GM12878 (cell line): ENCODE data around the gene LDLRAD3. TPM values are rescaled to one million over a fixed set of nuclear protein-coding genes. Genes with fewer than 3 reads are reported as not detected.

ENCODE experiments used
- ATAC-seq: fragments of 200-7000 bp; cut with Tn5 transposase; 3 replicates; pipeline ENCODE4 v1.9.1; 2020; ENCODE audit warnings: mild to moderate bottlenecking, moderate library complexity
- BruUV-seq: library from RNA; stranded (reverse); fragments of 400-500 nt; replicated peaks from 2 replicates; lab custom pipeline; 2021; lab: Mats Ljungman, UMichigan
- CTCF ChIA-PET: fragments of 300-600 bp; sonication (Branson Sonifier 250); formaldehyde crosslinking; extraction: SDS; loops from one replicate; lab custom pipeline; 2021; ENCODE audit warnings: inconsistent platforms; lab: Yijun Ruan, JAX
- POLR2A ChIA-PET: fragments of 350-600 bp; formaldehyde crosslinking; extraction: SDS; loops from one replicate; lab custom pipeline; 2021; ENCODE audit warnings: inconsistent platforms; lab: Charles Lee
- RAD21 ChIA-PET: fragments of 300-600 bp; sonication (Branson Sonifier 250); formaldehyde crosslinking; loops from one replicate; lab custom pipeline; 2023; ENCODE audit warnings: antibody characterized with exemption; ENCODE audit not compliant: unreplicated experiment; lab: Charles Lee
- SMC1A ChIA-PET: fragments of 300-600 bp; sonication (Branson Sonifier 250); formaldehyde crosslinking; loops from one replicate; lab custom pipeline; 2023; ENCODE audit not compliant: unreplicated experiment, uncharacterized antibody; lab: Charles Lee
- DNase-seq: peaks from one replicate; pipeline ENCODE4 v3.0.0-alpha.2; 2011; ENCODE audit warnings: low read depth, low spot score
- FAIRE-seq: peaks from 3 replicates; lab custom pipeline; 2011; peaks lifted over from hg19 to GRCh38; lab: Jason Lieb, UNC
- H2AFZ ChIP-seq: 2 replicates; pipeline ENCODE4 v1.6.0; 2011; ENCODE audit warnings: low read depth, low read length, control low read depth; ENCODE audit not compliant: control insufficient read depth
- H3K27ac ChIP-seq: 2 replicates; pipeline ENCODE4 v1.5.1; 2011; ENCODE audit warnings: control low read depth; ENCODE audit not compliant: control insufficient read depth, insufficient read depth
- H3K27me3 ChIP-seq, 2 experiments: replicated peaks in 1 of 2; 2 replicates each; pipeline versions ENCODE4 v1.6.0 to v1.6.1; 2011; ENCODE audit warnings: low read length in 1 of 2; ENCODE audit not compliant: control insufficient read depth in 2 of 2, insufficient read depth in 2 of 2
- H3K36me3 ChIP-seq, 2 experiments: 2 replicates each; pipeline ENCODE4 v1.5.1; 2011; ENCODE audit warnings: low read length in 1 of 2; ENCODE audit not compliant: control insufficient read depth in 2 of 2, insufficient read depth in 2 of 2
- H3K4me1 ChIP-seq: 2 replicates; pipeline ENCODE4 v1.6.1; 2011; ENCODE audit warnings: mild to moderate bottlenecking, low read length, moderate library complexity, mixed read lengths; ENCODE audit not compliant: control insufficient read depth, insufficient read depth
- H3K4me2 ChIP-seq: 2 replicates; pipeline ENCODE4 v1.6.0; 2011; ENCODE audit warnings: control low read depth; ENCODE audit not compliant: control insufficient read depth, insufficient read depth
- H3K4me3 ChIP-seq: fragments of 200-600 bp; sonication (generic); 2 replicates; pipeline ENCODE4 v1.5.1; 2016
- H3K79me2 ChIP-seq: 2 replicates; pipeline ENCODE4 v1.6.0; 2011; ENCODE audit warnings: low read length; ENCODE audit not compliant: control insufficient read depth, insufficient read depth
- H3K9ac ChIP-seq: 2 replicates; pipeline ENCODE4 v1.8.0; 2011; ENCODE audit warnings: low read length, control low read depth, mixed read lengths; ENCODE audit not compliant: control insufficient read depth, insufficient read depth
- H3K9me3 ChIP-seq: replicated peaks from 3 replicates; pipeline ENCODE4 v1.5.1; 2011; ENCODE audit warnings: mild to moderate bottlenecking, low read length; ENCODE audit not compliant: control insufficient read depth, insufficient read depth
- H4K20me1 ChIP-seq: 2 replicates; pipeline ENCODE4 v1.6.0; 2011; ENCODE audit not compliant: control insufficient read depth, insufficient read depth
- ATF3 ChIP-seq: IDR thresholded peaks from 2 replicates; pipeline ENCODE4 v1.6.1; 2011; ENCODE audit warnings: low read depth, mild to moderate bottlenecking, low read length, moderate library complexity, borderline replicate concordance; ENCODE audit errors: extremely low read depth
- CHD2 ChIP-seq: IDR thresholded peaks from 2 replicates; pipeline ENCODE4 v1.6.1; 2011; ENCODE audit warnings: low read depth, low read length, improper control_type of control experiment, borderline replicate concordance
- CUX1 ChIP-seq: IDR thresholded peaks from 2 replicates; pipeline ENCODE4 v1.6.1; 2012; ENCODE audit warnings: improper control_type of control experiment, low read depth, low read length; ENCODE audit not compliant: insufficient replicate concordance
- MTA2 ChIP-seq: fragments of 450-650 bp; IDR thresholded peaks from 2 replicates; pipeline ENCODE4 v1.6.1; 2016; ENCODE audit warnings: low read depth, mild to moderate bottlenecking, moderate library complexity
- MYB ChIP-seq: fragments of 150-350 bp; IDR thresholded peaks from 2 replicates; pipeline ENCODE4 v1.6.1; 2014; ENCODE audit warnings: mild to moderate bottlenecking, low read depth, low read length, borderline replicate concordance
- POLR2A ChIP-seq: IDR thresholded peaks from 2 replicates; pipeline ENCODE4 v1.6.1; 2011; ENCODE audit warnings: low read depth, mild to moderate bottlenecking, low read length
- POLR2AphosphoS5 ChIP-seq: IDR thresholded peaks from 2 replicates; pipeline ENCODE4 v1.6.1; 2011; ENCODE audit warnings: mild to moderate bottlenecking, low read length, inconsistent platforms
- RAD51 ChIP-seq: fragments of 450-650 bp; IDR thresholded peaks from 2 replicates; pipeline ENCODE4 v1.6.1; 2016; ENCODE audit warnings: moderate library complexity, mild to moderate bottlenecking, inconsistent platforms
- SP1 ChIP-seq: IDR thresholded peaks from one replicate; pipeline ENCODE4 v1.6.1; 2011; ENCODE audit warnings: low read depth, low read length
- SREBF1 ChIP-seq: IDR thresholded peaks from 2 replicates; pipeline ENCODE4 v1.6.1; 2012; ENCODE audit warnings: mild to moderate bottlenecking, low read length
- SUPT20H ChIP-seq: IDR thresholded peaks from 2 replicates; pipeline ENCODE4 v1.6.1; 2011; ENCODE audit warnings: low read depth, mild to moderate bottlenecking, low read length, moderate library complexity, borderline replicate concordance; ENCODE audit not compliant: control insufficient read depth
- SUZ12 ChIP-seq: fragments of 200-600 bp; sonication (generic); IDR thresholded peaks from one replicate; pipeline ENCODE4 v1.6.1; 2018; ENCODE audit warnings: antibody characterized with exemption, mild to moderate bottlenecking; ENCODE audit not compliant: unreplicated experiment
- WGBS: methylation state at CpG from one replicate; pipeline ENCODE4 v1.1.6; 2016; ENCODE audit warnings: low lambda C conversion rate; ENCODE audit not compliant: insufficient replicate concordance, insufficient coverage; ENCODE audit errors: missing lambda C conversion rate; 5-methylcytosine and 5-hydroxymethylcytosine counted together
- in situ Hi-C: fragments of 300-500 bp; cut with MboI; formaldehyde crosslinking; loops from 9 replicates; pipeline ENCODE4 v1.14.3; 2018; ENCODE audit warnings: mixed read lengths
- intact Hi-C: fragments of 100-400 bp; cut with micrococcal nuclease; formaldehyde crosslinking; loops from one replicate; pipeline ENCODE4 v1.14.2; 2022; ENCODE audit not compliant: unreplicated experiment
- polyA plus RNA-seq, 11 experiments: library from polyadenylated mRNA; depleted of rRNA in 4 of 11; unstranded in 6 of 11; stranded (reverse) in 5 of 11; fragments of >200 nt; fragmentation: Nextera tagmentation in 4 of 11; fragmentation: Illumina TruSeq in 1 of 11; extraction: Ambion mirVana in 4 of 11; extraction: Trizol in 1 of 11; gene quantifications; 1 replicate in 1 of 11; 2 replicates in 10 of 11; pipeline versions ENCODE4 v1.2.1 to v1.2.3, GENCODE V29; 2011 to 2016; ENCODE audit warnings: inconsistent platforms in 2 of 11, missing spikeins in 2 of 11, low read depth in 1 of 11
- total RNA-seq, 4 experiments: library from RNA; depleted of rRNA in 3 of 4; stranded (reverse); fragments of >200 nt in 3 of 4; fragmentation: Illumina TruSeq in 1 of 4; extraction: Trizol in 1 of 4; gene quantifications; 2 replicates each; pipeline versions ENCODE4 v1.2.1 to v1.2.3, GENCODE V29; 2013 to 2021

Gene LDLRAD3
- total and polyA plus RNA-seq, 10 of the 15 experiments (the other 5 are each of a cell fraction or from before 2014, with no cell fraction given) = 2.5 to 17.2 (median 10.7) TPM

GRCh38 chr11:36121054-36121453 is 177.2 kb downstream of the LDLRAD3 start:
- Histone ChIP-seq H3K4me3 (no peak overlapping the region), H3K4me2 (no peak overlapping the region), H3K9ac (no peak overlapping the region)
- RAD21 ChIA-PET = interaction anchor here (0.7 to 1.0 kb wide), 2 partner anchors 11 to 299 kb away, joined by 3 read pairs; no protein-coding TSS in a partner anchor
- POLR2A ChIA-PET = no interaction called here
- TF ChIP-seq POLR2A (no peak), RAD51 (no peak), MTA2 (no peak), SUPT20H (no peak), SUZ12 (no peak)
- TF ChIP-seq, all 136 proteins: peak for 0
- in situ Hi-C loops = no loop called here
- H3K27me3 ChIP-seq = no peaks in the 10 kb centered on the region
- FAIRE-seq (no peak), DNase-seq (no peak), ATAC-seq (no peak)
- H4K20me1 ChIP-seq = no peaks in the 10 kb centered on the region
- H3K79me2 ChIP-seq = no peaks in the 10 kb centered on the region
- SMC1A ChIA-PET = interaction anchor here (1.5 kb wide), 1 partner anchor 11 kb away, joined by 4 read pairs; no protein-coding TSS in a partner anchor
- H3K9me3 ChIP-seq = no peaks in the 10 kb centered on the region
- H3K4me1 ChIP-seq = no peaks in the 10 kb centered on the region
- H3K27ac ChIP-seq = no peak overlapping the region
- no peak overlapping the region for H2AFZ ChIP-seq
- CTCF ChIA-PET = interaction anchor here (1.0 kb wide), 1 partner anchor 11 kb away, joined by 3 read pairs; no protein-coding TSS in a partner anchor
- WGBS = 15% methylated on average over 6 of the region's 6 CpGs
- no peaks in the 10 kb centered on the region for H3K36me3 ChIP-seq
- no TSS peak for BruUV-seq
- intact Hi-C loops = no loop called here

GRCh38 chr11:36122671-36123070 is 178.8 kb downstream of the LDLRAD3 start:
- no TSS peak for BruUV-seq

More at GRCh38 chr11:36122671-36123070, 178.8 kb downstream of the LDLRAD3 start:
- Histone ChIP-seq H3K79me2 (no peaks in the 10 kb centered on the region), H4K20me1 (no peaks in the 10 kb centered on the region), H3K27ac (no peak overlapping the region), H3K36me3 (no peaks in the 10 kb centered on the region), H3K9ac (no peak overlapping the region), H3K27me3 (no peaks in the 10 kb centered on the region), H3K4me2 (no peak overlapping the region)
- DNase-seq (no peak), ATAC-seq (no peak)
- CTCF ChIA-PET = interaction anchor here (2.1 to 2.3 kb wide), 2 partner anchors 80 to 301 kb away, joined by 6 to 8 read pairs; no protein-coding TSS in a partner anchor
- POLR2A ChIA-PET = no interaction called here
- intact Hi-C loops = no loop called here
- 4% methylated on average over 2 of the region's 2 CpGs for WGBS
- RAD21 ChIA-PET = interaction anchor here (0.6 kb wide), 1 partner anchor 300 kb away, joined by 3 read pairs; no protein-coding TSS in a partner anchor
- no peak for TF ChIP-seq SP1
- TF ChIP-seq CUX1 = no peak
- TF ChIP-seq SREBF1 = no peak
- TF ChIP-seq ATF3 = no peak
- no peak for TF ChIP-seq POLR2AphosphoS5
- no peak for TF ChIP-seq CHD2
- no peak for TF ChIP-seq MYB
- TF ChIP-seq, all 136 proteins: peak for 0
- in situ Hi-C loops = no loop called here
- Histone ChIP-seq H3K4me3 (no peak overlapping the region), H3K9me3 (no peaks in the 10 kb centered on the region), H2AFZ (no peak overlapping the region), H3K4me1 (no peaks in the 10 kb centered on the region)
- no peak for FAIRE-seq
- SMC1A ChIA-PET = interaction anchor here (1.3 kb wide), 1 partner anchor 29 kb away, joined by 3 read pairs; no protein-coding TSS in a partner anchor
